Erythroblast (primary cell): ENCODE measurements around the gene RBM17.

ENCODE experiments used
- GATA1 ChIP-seq: IDR thresholded peaks from 2 replicates; pipeline ENCODE4 v1.6.1; 2011; ENCODE audit warnings: low read depth, mild to moderate bottlenecking, control low read depth, low read length, moderate library complexity
- POLR2A ChIP-seq: IDR thresholded peaks from 2 replicates; pipeline ENCODE4 v1.6.1; 2011; ENCODE audit warnings: mild to moderate bottlenecking, low read length

- TF ChIP-seq POLR2A (no peak), GATA1 (no peak)
Measured at GRCh38 chr10:6062101-6062771, 26.6 kb upstream of the RBM17 start, which contains the start of gene IL2RA.
